Heart right ventricle (tissue), 16 donors: Measurements from ENCODE around the gene DUSP16. TPM values are rescaled to one million over a fixed set of nuclear protein-coding genes. Genes with fewer than 3 reads are reported as not detected.

Experiments used
- ATAC-seq, 8 donors: fragments of 200-7000 bp; cut with Tn5 transposase; one replicate each; pipeline ENCODE4 v1.9.1; 2020; ENCODE audit warnings: mild to moderate bottlenecking in 8 of 8, moderate library complexity in 8 of 8, moderate number of reproducible peaks in 1 of 8
- DNase-seq, 2 donors: peaks; one replicate each; pipeline ENCODE4 v3.0.0-alpha.2; 2020
- H3K27ac ChIP-seq, 10 donors: fragments of 200-600 bp; sonication (generic) in 2 of 10; one replicate each; pipeline versions ENCODE4 v1.5.0 to v1.8.0; 2020 to 2022; ENCODE audit warnings: mild to moderate bottlenecking in 3 of 10
- H3K27me3 ChIP-seq, 7 donors: fragments of 200-600 bp; one replicate each; pipeline ENCODE4 v1.8.0; 2021 to 2022; ENCODE audit warnings: mild to moderate bottlenecking in 2 of 7
- H3K36me3 ChIP-seq, 9 donors: fragments of 200-600 bp; sonication (generic) in 1 of 9; one replicate each; pipeline versions ENCODE4 v1.5.0 to v1.8.0; 2020 to 2022; ENCODE audit warnings: mild to moderate bottlenecking in 2 of 9
- H3K4me1 ChIP-seq, 9 donors: fragments of 200-600 bp; sonication (generic) in 1 of 9; one replicate each; pipeline versions ENCODE4 v1.5.0 to v1.8.0; 2020 to 2022; ENCODE audit warnings: mild to moderate bottlenecking in 4 of 9
- H3K4me3 ChIP-seq, 10 donors: fragments of 200-600 bp; sonication (generic) in 2 of 10; one replicate each; pipeline versions ENCODE4 v1.5.0 to v1.8.0; 2020 to 2022; ENCODE audit warnings: mild to moderate bottlenecking in 7 of 10, moderate library complexity in 2 of 10
- H3K9me3 ChIP-seq, 11 donors: fragments of 200-600 bp in 10 of 11; sonication (generic) in 2 of 11; one replicate each; pipeline versions ENCODE4 v1.5.0 to v1.8.0; 2013 to 2022; ENCODE audit warnings: mild to moderate bottlenecking in 2 of 11, control low read depth in 1 of 11, moderate library complexity in 1 of 11
- CTCF ChIP-seq, 9 donors: fragments of 200-600 bp; sonication (generic) in 2 of 9; IDR thresholded peaks; one replicate each; pipeline versions ENCODE4 v1.5.0 to v1.8.0; 2021 to 2022; ENCODE audit warnings: antibody characterized with exemption in 9 of 9, mild to moderate bottlenecking in 5 of 9, moderate library complexity in 1 of 9
- whole genome bisulfite sequencing, 2 donors: extraction: QIAGEN DNeasy Blood & Tissue Kit; methylation state at CpG; one replicate each; pipeline ENCODE4 v1.1.7; 2013; ENCODE audit warnings: inconsistent platforms in 1 of 2; 5-methylcytosine and 5-hydroxymethylcytosine counted together
- intact Hi-C, 10 donors: fragments of 100-400 bp; cut with DNase I; formaldehyde crosslinking; loops; one replicate each; pipeline versions ENCODE4 v1.11.1 to v1.14.2; 2022
- polyA plus RNA-seq, 2 donors: library from polyadenylated mRNA; stranded (reverse); fragments of 200-250 nt; gene quantifications; one replicate each; pipeline ENCODE4 v1.2.3, GENCODE V29; 2013
- total RNA-seq, 10 donors: library from RNA; stranded (reverse); fragmentation: NEBNext Ultra II Directional in 3 of 10; extraction: Animal tissue kit (Norgen Biotek cat#: 25700) in 3 of 10; gene quantifications; one replicate each; pipeline versions ENCODE4 v1.2.1 to v1.2.4, GENCODE V29; 2021 to 2023
- donor health status: Arrhythmogenic right ventricular cardiomyopathy.
- donor health status: ischemic (EF 13 %, LVEDD 7.1; RV severe dilation, severe dysfunction).
- donor health status: healthy with polysubstance abuse.
- donor health status: DM: no; HTN: yes; CAD: no.
- donor health status: DM: no; HTN: no; CAD: no.
- donor health status: ischemic (EF 25% LVEDD 6.9; RV normal size, moderate dysfunction).
- donor health status: ischemic (EF 25% LVEDD 5.7; RV mildly dilated, moderate dysfunction).
- donor health status: healthy.
- donor health status: DM: yes; HTN: yes; CAD: no.
- donor health status: Ischemic cardiomyopathy.
- donor health status: ischemic (EF 35%, LVEDD 5.7; RV mildly dilated, moderate dysfunction).
- donor health status: nonischemic (EF 11% LVEDD 7.7; RV severe dilation, severe dysfunction).
- donor health status: DM: yes; HTN: yes; CAD: no.
- donor health status: PGD.
- donor health status: ischemic (EF 29% LVEDD 5.4; RV normal size, mild dysfunction).
- donor health status: nonischemic (EF 23%, LVEDD 6.1; RV moderate dilation, normal function).

The DUSP16 gene
- total and polyA plus RNA-seq, 12 donors, result 2.6 to 21.7 (median 15.8) TPM

DNA sequence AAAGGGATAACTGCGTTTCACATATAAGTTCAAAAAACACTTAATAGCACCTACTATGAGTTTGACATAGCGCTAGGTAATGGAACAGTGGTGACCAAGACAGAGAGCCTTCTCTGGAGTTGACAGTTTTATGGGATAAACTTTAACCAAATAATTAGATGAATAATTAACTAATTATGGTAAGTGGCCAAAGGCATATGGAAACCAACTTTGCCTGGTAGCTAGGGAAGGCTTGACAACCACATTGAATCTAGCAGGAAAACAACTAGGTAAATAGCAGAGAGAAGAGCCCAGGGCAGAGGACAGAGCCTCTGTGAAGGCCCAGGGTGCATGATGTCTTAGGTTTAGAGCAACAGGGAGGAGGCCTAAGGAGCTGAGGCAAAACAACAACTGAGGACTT is 52.1 kb downstream of the DUSP16 start:
- H3K27me3 ChIP-seq, result no peaks in the 10 kb centered on the region
- ATAC-seq, result no peak
- peaks cover 0 to 3% (median 0%) of the 10 kb centered on the region in 9 donors for H3K36me3 ChIP-seq
- no peak for TF ChIP-seq CTCF (IDR thresholded peaks at IDR 0.05)
- no peak for DNase-seq
- WGBS, 2 donors, result 96 to 98% methylated on average over 2 of the region's 2 CpGs
- intact Hi-C loops, result no loop called here
- no peak overlapping the region for H3K4me3 ChIP-seq
- peak overlapping the region in 3 of 10 donors; percentile 5 to 62 (median 9) for H3K27ac ChIP-seq
- H3K4me1 ChIP-seq, result peaks cover 0 to 85% (median 58%) of the 10 kb centered on the region in 9 donors
- H3K9me3 ChIP-seq, result no peaks in the 10 kb centered on the region

DNA sequence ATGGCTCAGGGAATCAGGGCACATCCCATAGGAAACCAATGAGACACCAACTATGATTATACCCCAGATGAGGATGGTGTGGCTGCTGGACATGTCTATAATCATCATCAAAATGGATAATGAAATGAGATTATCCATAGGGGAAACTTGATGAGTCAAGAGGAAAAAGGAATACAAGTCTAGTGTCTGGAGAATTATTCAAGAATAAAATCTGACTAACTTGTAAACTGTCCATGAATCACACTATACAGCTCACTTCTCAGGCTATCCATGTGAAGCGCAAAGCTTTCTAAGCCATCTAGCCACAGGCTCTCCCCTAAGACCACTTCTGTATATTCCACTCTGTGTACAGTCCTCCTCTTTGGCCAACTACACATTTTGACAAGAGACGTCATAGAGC is 52.5 kb downstream of the DUSP16 start:
- H3K27ac ChIP-seq, result peak overlapping the region in 4 of 10 donors; percentile 5 to 62 (median 30)
- H3K27me3 ChIP-seq, result no peaks in the 10 kb centered on the region
- no peaks in the 10 kb centered on the region for H3K36me3 ChIP-seq
- ATAC-seq (no peak), DNase-seq (no peak)
- 90 to 92% methylated on average over 2 of the region's 2 CpGs for WGBS, 2 donors
- intact Hi-C loops, result no loop called here
- no peaks in the 10 kb centered on the region for H3K9me3 ChIP-seq
- H3K4me1 ChIP-seq, result peaks cover 0 to 89% (median 62%) of the 10 kb centered on the region in 9 donors
- TF ChIP-seq CTCF (IDR thresholded peaks at IDR 0.05), result no peak
- no peak overlapping the region for H3K4me3 ChIP-seq

DNA sequence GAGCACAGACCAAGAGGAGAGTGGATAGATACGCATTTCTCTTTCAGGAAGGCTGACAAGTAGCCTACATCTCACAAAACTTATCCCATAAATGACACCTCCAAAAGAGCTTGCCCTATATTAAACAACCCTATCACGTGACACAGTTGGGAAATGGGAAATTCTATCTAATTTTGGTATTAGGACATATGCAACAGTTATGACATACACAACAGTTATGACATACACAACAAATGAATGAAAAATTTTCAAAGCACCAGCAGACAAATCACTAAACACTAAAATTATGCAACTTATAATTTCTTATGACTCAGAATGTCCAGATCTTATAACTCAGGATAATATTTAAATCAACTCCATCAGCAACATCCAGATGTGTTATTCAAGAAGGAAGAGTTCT is 54.1 kb downstream of the DUSP16 start:
- H3K4me1 ChIP-seq, result peaks cover 0 to 81% (median 73%) of the 10 kb centered on the region in 9 donors
- TF ChIP-seq CTCF (IDR thresholded peaks at IDR 0.05), result no peak
- H3K36me3 ChIP-seq, result no peaks in the 10 kb centered on the region
- intact Hi-C loops, result loop anchor here in 5 of 10 donors (5.0 kb wide), 2 partner anchors 54 to 194 kb away; partner anchors contain the start of gene DUSP16 (in 4 of the 5)
- WGBS, 2 donors, result 91 to 93% methylated on average over 2 of the region's 2 CpGs
- no peak overlapping the region for H3K4me3 ChIP-seq
- H3K9me3 ChIP-seq, result no peaks in the 10 kb centered on the region
- ATAC-seq, result no peak
- H3K27ac ChIP-seq, result peak overlapping the region in 1 of 10 donors; percentile 37
- DNase-seq, result no peak
- H3K27me3 ChIP-seq, result no peaks in the 10 kb centered on the region

DNA sequence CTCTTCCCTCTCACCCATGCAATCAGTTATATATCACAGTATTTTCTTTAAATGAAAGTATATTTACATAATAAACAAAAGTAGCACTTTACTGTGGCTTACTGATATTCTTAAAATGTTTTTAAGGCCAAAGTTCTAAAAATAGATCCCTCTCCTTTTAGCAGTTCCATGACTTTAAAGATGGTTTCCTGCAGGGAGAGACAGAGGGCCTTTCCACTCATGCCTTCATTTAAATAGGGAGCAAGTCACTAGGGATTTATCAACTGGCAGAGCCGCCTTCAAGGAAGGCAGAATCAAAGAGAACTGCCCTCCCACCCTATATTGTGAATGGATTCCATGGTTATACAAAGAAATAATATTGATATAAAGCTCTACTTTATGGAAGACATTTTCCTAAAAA is 55.5 kb downstream of the DUSP16 start:
- 44 to 55% methylated on average over 1 of the region's 1 CpG for WGBS, 2 donors
- no peaks in the 10 kb centered on the region for H3K9me3 ChIP-seq
- no peak overlapping the region for H3K4me3 ChIP-seq
- no peak for DNase-seq
- no peaks in the 10 kb centered on the region for H3K27me3 ChIP-seq
- peak in 1 of 8 donors; percentile 29 for ATAC-seq
- H3K36me3 ChIP-seq, result no peaks in the 10 kb centered on the region
- intact Hi-C loops, result loop anchor here in 5 of 10 donors (5.0 kb wide), 2 partner anchors 55 to 195 kb away; partner anchors contain the start of gene DUSP16 (in 4 of the 5)
- H3K27ac ChIP-seq, result peak overlapping the region in 8 of 10 donors; percentile 62 to 87 (median 70)
- no peak for TF ChIP-seq CTCF (IDR thresholded peaks at IDR 0.05)
- H3K4me1 ChIP-seq, result peaks cover 0 to 72% (median 61%) of the 10 kb centered on the region in 9 donors
